WTC11 (cell line): ENCODE results near the gene TNFRSF4. TPM values are rescaled to one million over a fixed set of nuclear protein-coding genes. Genes with fewer than 3 reads are reported as not detected.

Source experiments
- ATAC-seq: fragments of 200-7000 bp; cut with Tn5 transposase; 2 replicates; pipeline ENCODE4 v1.10.0; 2021; ENCODE audit warnings: mild to moderate bottlenecking, moderate library complexity
- CTCF ChIA-PET: fragments of 300-600 bp; sonication (Branson Sonifier 250); formaldehyde crosslinking; loops from one replicate; lab custom pipeline; 2021; ENCODE audit warnings: antibody characterized with exemption; lab: Charles Lee
- POLR2A ChIA-PET: fragments of 350-600 bp; sonication (Branson Sonifier 250); formaldehyde crosslinking; loops from one replicate; lab custom pipeline; 2021; ENCODE audit warnings: antibody characterized with exemption; lab: Charles Lee
- DNase-seq: peaks from one replicate; pipeline ENCODE4 v3.0.0; 2021; ENCODE audit warnings: low spot score
- H3K27ac Mint-ChIP-seq: 2 replicates; pipeline ENCODE4 v1.8.0; 2021; ENCODE audit warnings: mixed read lengths
- H3K27me3 Mint-ChIP-seq: 2 replicates; pipeline ENCODE4 v1.8.0; 2021; ENCODE audit warnings: low read depth, mild to moderate bottlenecking, moderate library complexity, mixed read lengths
- H3K36me3 Mint-ChIP-seq: 2 replicates; pipeline ENCODE4 v1.8.0; 2021; ENCODE audit warnings: mixed read lengths
- H3K4me1 Mint-ChIP-seq: 2 replicates; pipeline ENCODE4 v1.8.0; 2022; ENCODE audit warnings: mixed read lengths
- H3K4me3 Mint-ChIP-seq: 2 replicates; pipeline ENCODE4 v1.8.0; 2021; ENCODE audit warnings: mild to moderate bottlenecking, moderate library complexity, mixed read lengths
- H3K9me3 Mint-ChIP-seq: 2 replicates; pipeline ENCODE4 v1.8.0; 2021; ENCODE audit warnings: mixed read lengths
- CDX4 ChIP-seq: fragments of 250-450 bp; sonication (Bioruptor Pico); IDR thresholded peaks from 2 replicates; pipeline ENCODE4 v1.9.0; 2021; ENCODE audit warnings: moderate library complexity, mild to moderate bottlenecking, inconsistent platforms, borderline replicate concordance
- CREM ChIP-seq: sonication (generic); formaldehyde crosslinking; IDR thresholded peaks from 2 replicates; pipeline ENCODE4 v1.8.1; 2022; ENCODE audit warnings: mild to moderate bottlenecking, missing genetic modification reagents, moderate library complexity
- GABPB1 ChIP-seq: sonication (generic); formaldehyde crosslinking; IDR thresholded peaks from 2 replicates; pipeline ENCODE4 v1.8.1; 2023; ENCODE audit warnings: mild to moderate bottlenecking, missing genetic modification reagents
- GTF2I ChIP-seq: fragments of 250-450 bp; sonication (Bioruptor Pico); conservative IDR thresholded peaks from 2 replicates; pipeline ENCODE4 v1.4.0; 2021; ENCODE audit warnings: mild to moderate bottlenecking
- HMGA2 ChIP-seq: fragments of 250-450 bp; sonication (Bioruptor Pico); IDR thresholded peaks from 2 replicates; pipeline ENCODE4 v1.4.0; 2021; ENCODE audit warnings: mild to moderate bottlenecking, moderate library complexity
- PRRX2 ChIP-seq: fragments of 250-450 bp; sonication (Bioruptor Pico); IDR thresholded peaks from 2 replicates; pipeline ENCODE4 v1.8.0; 2021; ENCODE audit warnings: mild to moderate bottlenecking
- SOX15 ChIP-seq: fragments of 250-450 bp; sonication (Bioruptor Pico); IDR thresholded peaks from 2 replicates; pipeline ENCODE4 v1.9.0; 2021; ENCODE audit warnings: mild to moderate bottlenecking
- TCF7 ChIP-seq: sonication (generic); formaldehyde crosslinking; IDR thresholded peaks from 2 replicates; pipeline ENCODE4 v1.8.0; 2022; ENCODE audit warnings: mild to moderate bottlenecking, low read depth, missing genetic modification reagents, moderate library complexity
- ZMAT4 ChIP-seq: fragments of 250-450 bp; sonication (Bioruptor Pico); IDR thresholded peaks from 2 replicates; pipeline ENCODE4 v1.9.0; 2021; ENCODE audit warnings: mild to moderate bottlenecking
- ZNF121 ChIP-seq: sonication (generic); formaldehyde crosslinking; IDR thresholded peaks from 2 replicates; pipeline ENCODE4 v1.8.0; 2023; ENCODE audit warnings: missing genetic modification reagents
- ZNF512 ChIP-seq: sonication (generic); formaldehyde crosslinking; IDR thresholded peaks from 2 replicates; pipeline ENCODE4 v1.8.1; 2022; ENCODE audit warnings: missing genetic modification reagents, borderline replicate concordance
- total RNA-seq: library from RNA; stranded (reverse); gene quantifications from 3 replicates; pipeline ENCODE4 v1.2.3, GENCODE V29; 2021
- TF ChIP-seq, protein P1 (sequence below): sonication (generic); formaldehyde crosslinking; IDR thresholded peaks from 2 replicates; pipeline ENCODE4 v1.8.0; 2022; ENCODE audit warnings: missing genetic modification reagents
- TF ChIP-seq, protein P2 (sequence below): sonication (generic); formaldehyde crosslinking; IDR thresholded peaks from 2 replicates; pipeline ENCODE4 v1.8.0; 2022; ENCODE audit warnings: mild to moderate bottlenecking, missing genetic modification reagents
- TF ChIP-seq, protein P3 (sequence below): sonication (generic); formaldehyde crosslinking; IDR thresholded peaks from 2 replicates; pipeline ENCODE4 v1.8.0; 2022; ENCODE audit warnings: mild to moderate bottlenecking, missing genetic modification reagents
- TF ChIP-seq, protein P4 (sequence below): sonication (generic); formaldehyde crosslinking; IDR thresholded peaks from 2 replicates; pipeline ENCODE4 v1.8.0; 2022; ENCODE audit warnings: mild to moderate bottlenecking, missing genetic modification reagents

TNFRSF4 gene
- total RNA-seq, 1 experiment from 2014 or later: 0.33 TPM

GRCh38 chr1:1216770-1217620 lies 3.0 kb upstream of the TNFRSF4 start:
- DNase-seq: no peak
- ATAC-seq: no peak
- Mint-ChIP-seq H3K4me3 (no peak overlapping the region), H3K27me3 (no peaks in the 10 kb centered on the region), H3K4me1 (no peaks in the 10 kb centered on the region), H3K36me3 (no peaks in the 10 kb centered on the region; the same call in 1 of the 2 replicates), H3K27ac (peak overlapping the region; percentile 20; the same call in 1 of the 2 replicates), H3K9me3 (no peaks in the 10 kb centered on the region)
- ChIA-PET POLR2A (interaction anchor here (0.6 kb wide), 1 partner anchor 76 kb away, joined by 3 read pairs; no protein-coding TSS in a partner anchor), CTCF (interaction anchor here (1.2 kb wide), 1 partner anchor 215 kb away, joined by 3 read pairs; no protein-coding TSS in a partner anchor)
- TF ChIP-seq, protein P1, sequence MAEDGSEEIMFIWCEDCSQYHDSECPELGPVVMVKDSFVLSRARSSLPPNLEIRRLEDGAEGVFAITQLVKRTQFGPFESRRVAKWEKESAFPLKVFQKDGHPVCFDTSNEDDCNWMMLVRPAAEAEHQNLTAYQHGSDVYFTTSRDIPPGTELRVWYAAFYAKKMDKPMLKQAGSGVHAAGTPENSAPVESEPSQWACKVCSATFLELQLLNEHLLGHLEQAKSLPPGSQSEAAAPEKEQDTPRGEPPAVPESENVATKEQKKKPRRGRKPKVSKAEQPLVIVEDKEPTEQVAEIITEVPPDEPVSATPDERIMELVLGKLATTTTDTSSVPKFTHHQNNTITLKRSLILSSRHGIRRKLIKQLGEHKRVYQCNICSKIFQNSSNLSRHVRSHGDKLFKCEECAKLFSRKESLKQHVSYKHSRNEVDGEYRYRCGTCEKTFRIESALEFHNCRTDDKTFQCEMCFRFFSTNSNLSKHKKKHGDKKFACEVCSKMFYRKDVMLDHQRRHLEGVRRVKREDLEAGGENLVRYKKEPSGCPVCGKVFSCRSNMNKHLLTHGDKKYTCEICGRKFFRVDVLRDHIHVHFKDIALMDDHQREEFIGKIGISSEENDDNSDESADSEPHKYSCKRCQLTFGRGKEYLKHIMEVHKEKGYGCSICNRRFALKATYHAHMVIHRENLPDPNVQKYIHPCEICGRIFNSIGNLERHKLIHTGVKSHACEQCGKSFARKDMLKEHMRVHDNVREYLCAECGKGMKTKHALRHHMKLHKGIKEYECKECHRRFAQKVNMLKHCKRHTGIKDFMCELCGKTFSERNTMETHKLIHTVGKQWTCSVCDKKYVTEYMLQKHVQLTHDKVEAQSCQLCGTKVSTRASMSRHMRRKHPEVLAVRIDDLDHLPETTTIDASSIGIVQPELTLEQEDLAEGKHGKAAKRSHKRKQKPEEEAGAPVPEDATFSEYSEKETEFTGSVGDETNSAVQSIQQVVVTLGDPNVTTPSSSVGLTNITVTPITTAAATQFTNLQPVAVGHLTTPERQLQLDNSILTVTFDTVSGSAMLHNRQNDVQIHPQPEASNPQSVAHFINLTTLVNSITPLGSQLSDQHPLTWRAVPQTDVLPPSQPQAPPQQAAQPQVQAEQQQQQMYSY (CRISPR knock-in tag): no peak
- TF ChIP-seq, protein P2, sequence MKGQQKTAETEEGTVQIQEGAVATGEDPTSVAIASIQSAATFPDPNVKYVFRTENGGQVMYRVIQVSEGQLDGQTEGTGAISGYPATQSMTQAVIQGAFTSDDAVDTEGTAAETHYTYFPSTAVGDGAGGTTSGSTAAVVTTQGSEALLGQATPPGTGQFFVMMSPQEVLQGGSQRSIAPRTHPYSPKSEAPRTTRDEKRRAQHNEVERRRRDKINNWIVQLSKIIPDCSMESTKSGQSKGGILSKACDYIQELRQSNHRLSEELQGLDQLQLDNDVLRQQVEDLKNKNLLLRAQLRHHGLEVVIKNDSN (CRISPR knock-in tag): no peak
- TF ChIP-seq PRRX2 (CRISPR knock-in tag): no peak
- no peak for TF ChIP-seq SOX15 (CRISPR knock-in tag)
- no peak for TF ChIP-seq ZMAT4
- no peak for TF ChIP-seq ZNF121 (CRISPR knock-in tag)
- TF ChIP-seq, protein P3, sequence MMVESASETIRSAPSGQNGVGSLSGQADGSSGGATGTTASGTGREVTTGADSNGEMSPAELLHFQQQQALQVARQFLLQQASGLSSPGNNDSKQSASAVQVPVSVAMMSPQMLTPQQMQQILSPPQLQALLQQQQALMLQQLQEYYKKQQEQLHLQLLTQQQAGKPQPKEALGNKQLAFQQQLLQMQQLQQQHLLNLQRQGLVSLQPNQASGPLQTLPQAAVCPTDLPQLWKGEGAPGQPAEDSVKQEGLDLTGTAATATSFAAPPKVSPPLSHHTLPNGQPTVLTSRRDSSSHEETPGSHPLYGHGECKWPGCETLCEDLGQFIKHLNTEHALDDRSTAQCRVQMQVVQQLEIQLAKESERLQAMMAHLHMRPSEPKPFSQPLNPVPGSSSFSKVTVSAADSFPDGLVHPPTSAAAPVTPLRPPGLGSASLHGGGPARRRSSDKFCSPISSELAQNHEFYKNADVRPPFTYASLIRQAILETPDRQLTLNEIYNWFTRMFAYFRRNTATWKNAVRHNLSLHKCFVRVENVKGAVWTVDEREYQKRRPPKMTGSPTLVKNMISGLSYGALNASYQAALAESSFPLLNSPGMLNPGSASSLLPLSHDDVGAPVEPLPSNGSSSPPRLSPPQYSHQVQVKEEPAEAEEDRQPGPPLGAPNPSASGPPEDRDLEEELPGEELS: no peak
- no peak for TF ChIP-seq CREM
- no peak for TF ChIP-seq HMGA2 (CRISPR knock-in tag)
- TF ChIP-seq ZNF512 (CRISPR knock-in tag): no peak
- TF ChIP-seq TCF7 (CRISPR knock-in tag): no peak
- TF ChIP-seq GABPB1: no peak
- TF ChIP-seq CDX4 (CRISPR knock-in tag): no peak
- TF ChIP-seq GTF2I (CRISPR knock-in tag): no peak
- TF ChIP-seq, protein P4, sequence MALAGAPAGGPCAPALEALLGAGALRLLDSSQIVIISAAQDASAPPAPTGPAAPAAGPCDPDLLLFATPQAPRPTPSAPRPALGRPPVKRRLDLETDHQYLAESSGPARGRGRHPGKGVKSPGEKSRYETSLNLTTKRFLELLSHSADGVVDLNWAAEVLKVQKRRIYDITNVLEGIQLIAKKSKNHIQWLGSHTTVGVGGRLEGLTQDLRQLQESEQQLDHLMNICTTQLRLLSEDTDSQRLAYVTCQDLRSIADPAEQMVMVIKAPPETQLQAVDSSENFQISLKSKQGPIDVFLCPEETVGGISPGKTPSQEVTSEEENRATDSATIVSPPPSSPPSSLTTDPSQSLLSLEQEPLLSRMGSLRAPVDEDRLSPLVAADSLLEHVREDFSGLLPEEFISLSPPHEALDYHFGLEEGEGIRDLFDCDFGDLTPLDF: no peak
